HL-60 (cell line): ENCODE results near the gene ANAPC5.
A peak's percentile ranks its signal among the peaks of the same experiment; 100 is the strongest.
"Not testable (repeated sequence)": the region's sequence is repeated elsewhere in the genome, so short reads cannot be mapped to it uniquely, and the experiment has no call there.

ENCODE experiments used
- DNase-seq, 2 experiments: peaks; one replicate each; pipeline ENCODE4 v3.0.0-alpha.2; 2010 to 2020; ENCODE audit warnings: low read depth in 1 of 2, low spot score in 1 of 2
- H3K27ac ChIP-seq: fragments of 250-450 bp; sonication (Bioruptor Pico); replicated peaks from 2 replicates; pipeline ENCODE4 v1.5.1; 2020; ENCODE audit warnings: mild to moderate bottlenecking, moderate library complexity
- H3K27me3 ChIP-seq: fragments of 250-450 bp; sonication (Bioruptor Pico); 2 replicates; pipeline ENCODE4 v1.5.1; 2021; ENCODE audit warnings: mild to moderate bottlenecking, moderate library complexity; ENCODE audit not compliant: insufficient read depth, poor library complexity, severe bottlenecking
- H3K4me3 ChIP-seq: replicated peaks from 2 replicates; pipeline ENCODE4 v1.5.1; 2011; ENCODE audit warnings: mild to moderate bottlenecking, control low read depth, low read length; ENCODE audit not compliant: insufficient read depth
- CTCF ChIP-seq: IDR thresholded peaks from one replicate; pipeline ENCODE4 v1.5.1; 2011; ENCODE audit warnings: low read length, control low read depth, inconsistent platforms; ENCODE audit not compliant: insufficient read depth
- GABPA ChIP-seq: IDR thresholded peaks from 2 replicates; pipeline ENCODE4 v1.6.1; 2012; ENCODE audit warnings: low read depth
- POLR2AphosphoS5 ChIP-seq: IDR thresholded peaks from 2 replicates; pipeline ENCODE4 v1.6.1; 2012; ENCODE audit warnings: low read depth
- REST ChIP-seq: IDR thresholded peaks from 2 replicates; pipeline ENCODE4 v1.6.1; 2012; ENCODE audit warnings: low read depth; ENCODE audit not compliant: insufficient replicate concordance
- SPI1 ChIP-seq: IDR thresholded peaks from 2 replicates; pipeline ENCODE4 v1.6.1; 2012; ENCODE audit warnings: low read depth, mild to moderate bottlenecking, borderline replicate concordance

The ANAPC5 gene

DNA sequence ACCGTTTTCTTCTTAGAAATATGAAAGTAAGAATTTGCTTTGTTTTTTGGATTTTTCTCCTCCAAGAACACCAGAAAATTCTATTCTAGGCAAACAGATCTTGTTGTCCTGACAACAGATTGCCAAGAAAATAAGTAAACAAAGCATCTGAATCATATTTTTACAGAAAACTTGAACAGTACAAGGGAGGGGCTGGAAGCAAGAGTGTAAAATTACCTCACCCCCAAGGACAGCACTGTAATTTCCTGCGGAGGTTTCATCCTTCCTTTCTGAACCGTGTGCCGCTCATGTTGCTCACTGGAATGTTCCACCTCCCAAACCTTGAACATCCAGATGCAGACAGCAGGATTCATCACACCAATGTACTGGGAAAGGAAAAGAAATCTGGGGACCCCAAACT is 50.3 kb downstream of the ANAPC5 start:
- H3K27ac ChIP-seq: peak overlapping the region; percentile 58
- no peak overlapping the region for H3K4me3 ChIP-seq
- no peak for DNase-seq
- H3K27me3 ChIP-seq: no peaks in the 10 kb centered on the region
- TF ChIP-seq REST (no peak), SPI1 (no peak), CTCF (no peak), GABPA (no peak), POLR2AphosphoS5 (no peak)

GRCh38 chr12:121300083-121300819 is 52.0 kb downstream of the ANAPC5 start:
- Histone ChIP-seq H3K27ac (peak overlapping the region; percentile 24; the same call in 1 of the 2 replicates), H3K27me3 (no peaks in the 10 kb centered on the region), H3K4me3 (no peak overlapping the region)
- no peak for DNase-seq
- TF ChIP-seq POLR2AphosphoS5: no peak
- TF ChIP-seq SPI1: no peak
- no peak for TF ChIP-seq REST
- no peak for TF ChIP-seq GABPA
- no peak for TF ChIP-seq CTCF

DNA sequence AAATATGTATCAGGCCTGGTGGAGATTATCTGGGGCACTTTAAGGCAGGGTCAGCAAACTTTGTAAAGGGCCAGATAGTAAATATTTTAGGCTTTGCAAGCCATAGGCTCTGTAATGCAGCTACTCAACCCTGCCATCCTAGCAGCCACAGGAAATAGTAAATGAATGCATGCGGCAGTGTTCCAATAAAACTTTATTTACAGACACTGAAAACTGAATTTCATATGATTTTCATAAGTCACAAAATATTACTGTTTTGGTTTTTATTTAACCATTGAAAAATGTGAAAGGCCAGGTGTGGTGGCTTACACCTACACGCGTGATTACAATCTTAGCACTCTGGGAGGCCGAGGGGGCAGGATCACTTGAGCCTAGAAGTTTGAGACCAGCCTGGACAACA is 52.5 kb downstream of the ANAPC5 start:
- no peak overlapping the region for H3K27ac ChIP-seq
- no peak for TF ChIP-seq POLR2AphosphoS5
- TF ChIP-seq GABPA: no peak
- TF ChIP-seq CTCF: no peak
- no peak for TF ChIP-seq SPI1
- no peak for TF ChIP-seq REST
- no peak for DNase-seq
- no peaks in the 10 kb centered on the region for H3K27me3 ChIP-seq
- H3K4me3 ChIP-seq: no peak overlapping the region

DNA sequence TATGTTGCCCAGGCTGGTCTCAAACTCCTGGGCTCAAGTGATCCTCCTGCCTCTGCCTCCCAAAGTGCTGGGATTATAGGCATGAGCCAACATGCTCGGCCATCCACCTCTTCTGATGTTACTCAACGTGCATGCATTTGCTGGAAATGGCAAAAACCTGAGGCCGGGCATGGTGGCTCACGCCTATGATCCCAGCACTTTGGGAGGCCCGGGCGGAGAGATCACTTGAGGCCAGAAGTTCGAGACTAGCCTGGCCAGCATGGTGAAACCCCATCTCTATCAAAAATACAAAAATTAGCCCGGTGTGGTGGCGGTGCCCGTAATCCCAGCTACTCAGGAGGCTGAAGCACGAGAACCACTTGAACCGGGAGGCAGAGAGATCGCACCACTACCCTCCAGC is 53.8 kb downstream of the ANAPC5 start:
- not testable (repeated sequence) for H3K27me3 ChIP-seq, DNase-seq, H3K27ac ChIP-seq, H3K4me3 ChIP-seq
